IMR-90 (cell line): Measurements from ENCODE around the gene LONP1. TPM values are rescaled to one million over a fixed set of nuclear protein-coding genes. Genes with fewer than 3 reads are reported as not detected.

Experiments
- ATAC-seq: fragments of 200-7000 bp; cut with Tn5 transposase; 2 replicates; pipeline ENCODE4 v1.9.1; 2020; ENCODE audit warnings: low read depth, mild to moderate bottlenecking, moderate library complexity
- BruUV-seq: library from RNA; stranded (reverse); fragments of 400-500 nt; replicated peaks from 2 replicates; lab custom pipeline; 2021; lab: Mats Ljungman, UMichigan
- CTCF ChIA-PET: fragments of 300-600 bp; formaldehyde crosslinking; extraction: SDS; loops from one replicate; lab custom pipeline; 2021; ENCODE audit warnings: antibody characterized with exemption; lab: Yijun Ruan, JAX
- POLR2A ChIA-PET: fragments of 300-600 bp; sonication (Branson Sonifier 250); formaldehyde crosslinking; loops from one replicate; lab custom pipeline; 2022; ENCODE audit warnings: antibody characterized with exemption; ENCODE audit not compliant: unreplicated experiment; lab: Charles Lee
- DNase-seq: peaks from one replicate; pipeline ENCODE4 v3.0.0; 2013
- H2AFZ ChIP-seq: replicated peaks from 2 replicates; pipeline ENCODE3; 2013; ENCODE audit warnings: low read length, mild to moderate bottlenecking; ENCODE audit not compliant: poor library complexity
- H2AK5ac ChIP-seq: 2 replicates; pipeline ENCODE4 v1.6.1; 2013; ENCODE audit warnings: low read depth, low read length, inconsistent platforms
- H2AK9ac ChIP-seq: replicated peaks from 2 replicates; pipeline ENCODE3; 2013; ENCODE audit warnings: mild to moderate bottlenecking, low read depth, low read length, moderate library complexity; ENCODE audit not compliant: poor library complexity
- H2BK120ac ChIP-seq: 2 replicates; pipeline ENCODE4 v1.6.1; 2013; ENCODE audit warnings: low read depth, low read length, inconsistent platforms
- H2BK15ac ChIP-seq: 3 replicates; pipeline ENCODE4 v1.6.1; 2013; ENCODE audit warnings: low read depth, low read length, inconsistent platforms
- H2BK20ac ChIP-seq: 2 replicates; pipeline ENCODE4 v1.6.1; 2013; ENCODE audit warnings: low read depth, mild to moderate bottlenecking, inconsistent platforms, low read length, moderate library complexity
- H2BK5ac ChIP-seq: 2 replicates; pipeline ENCODE4 v1.6.1; 2013; ENCODE audit warnings: mild to moderate bottlenecking, low read depth, low read length, inconsistent platforms; ENCODE audit not compliant: poor library complexity, severe bottlenecking
- H3K14ac ChIP-seq: replicated peaks from 2 replicates; pipeline ENCODE4 v1.6.1; 2013; ENCODE audit warnings: low read depth, low read length, inconsistent platforms
- H3K18ac ChIP-seq: 2 replicates; pipeline ENCODE4 v1.6.1; 2013; ENCODE audit warnings: low read depth, low read length, control low read depth
- H3K23ac ChIP-seq: 2 replicates; pipeline ENCODE4 v1.6.1; 2013; ENCODE audit warnings: low read depth, low read length, inconsistent platforms
- H3K27ac ChIP-seq: 2 replicates; pipeline ENCODE4 v1.5.1; 2013; ENCODE audit warnings: mild to moderate bottlenecking, control low read depth, low read length; ENCODE audit not compliant: insufficient read depth
- H3K27me3 ChIP-seq: 2 replicates; pipeline ENCODE4 v1.6.1; 2013; ENCODE audit warnings: low read length; ENCODE audit not compliant: control insufficient read depth, insufficient read depth
- H3K36me3 ChIP-seq: 2 replicates; pipeline ENCODE4 v1.6.1; 2013; ENCODE audit warnings: low read length, mixed read lengths; ENCODE audit not compliant: control insufficient read depth, insufficient read depth
- H3K4ac ChIP-seq: 2 replicates; pipeline ENCODE4 v1.6.1; 2013; ENCODE audit warnings: low read depth, low read length, inconsistent platforms
- H3K4me1 ChIP-seq: 2 replicates; pipeline ENCODE4 v1.6.1; 2013; ENCODE audit warnings: low read length, mixed read lengths; ENCODE audit not compliant: control insufficient read depth, insufficient read depth
- H3K4me2 ChIP-seq: 2 replicates; pipeline ENCODE4 v1.6.1; 2013; ENCODE audit warnings: low read depth, mild to moderate bottlenecking, control low read depth, low read length, moderate library complexity
- H3K4me3 ChIP-seq: 2 replicates; pipeline ENCODE4 v1.5.1; 2013; ENCODE audit warnings: low read depth, mild to moderate bottlenecking, control low read depth, low read length, moderate library complexity; ENCODE audit not compliant: insufficient read depth
- H3K56ac ChIP-seq: 2 replicates; pipeline ENCODE4 v1.6.1; 2013; ENCODE audit warnings: low read length, inconsistent platforms; ENCODE audit not compliant: insufficient read depth; ENCODE audit errors: extremely low read depth
- H3K79me1 ChIP-seq, 2 experiments: 2 replicates each; pipeline ENCODE4 v1.6.1; 2013; ENCODE audit warnings: low read length in 2 of 2, inconsistent platforms in 1 of 2, low read depth in 1 of 2
- H3K9ac ChIP-seq: 2 replicates; pipeline ENCODE4 v1.6.1; 2013; ENCODE audit warnings: low read depth, low read length, control low read depth
- H3K9me1 ChIP-seq: 2 replicates; pipeline ENCODE4 v1.6.1; 2013; ENCODE audit warnings: low read length, inconsistent platforms; ENCODE audit not compliant: insufficient read depth
- H3K9me3 ChIP-seq: 2 replicates; pipeline ENCODE4 v1.6.1; 2013; ENCODE audit warnings: low read length; ENCODE audit not compliant: control insufficient read depth, insufficient read depth
- H4K20me1 ChIP-seq: 2 replicates; pipeline ENCODE4 v1.6.1; 2013; ENCODE audit warnings: low read length, inconsistent platforms; ENCODE audit not compliant: insufficient read depth
- H4K5ac ChIP-seq: 2 replicates; pipeline ENCODE4 v1.6.1; 2013; ENCODE audit warnings: mild to moderate bottlenecking, low read depth, low read length, control low read depth
- H4K8ac ChIP-seq, 2 experiments: 2 replicates each; pipeline ENCODE4 v1.6.1; 2013; ENCODE audit warnings: low read depth in 2 of 2, low read length in 2 of 2, control low read depth in 1 of 2, inconsistent platforms in 1 of 2
- H4K91ac ChIP-seq: 2 replicates; pipeline ENCODE4 v1.6.1; 2013; ENCODE audit warnings: low read depth, low read length, inconsistent platforms; ENCODE audit not compliant: insufficient read depth
- BHLHE40 ChIP-seq: fragments of 150-350 bp; IDR thresholded peaks from 2 replicates; pipeline ENCODE4 v1.6.1; 2016; ENCODE audit warnings: mild to moderate bottlenecking, low read depth, low read length
- CEBPB ChIP-seq: IDR thresholded peaks from 2 replicates; pipeline ENCODE4 v1.6.1; 2012; ENCODE audit warnings: low read depth, low read length, improper control_type of control experiment
- CHD1 ChIP-seq: IDR thresholded peaks from 2 replicates; pipeline ENCODE4 v1.6.1; 2012; ENCODE audit warnings: low read depth, low read length, improper control_type of control experiment
- FOS ChIP-seq: fragments of 150-350 bp; IDR thresholded peaks from 2 replicates; pipeline ENCODE4 v1.6.1; 2016; ENCODE audit warnings: low read depth, low read length
- MAFK ChIP-seq: IDR thresholded peaks from 2 replicates; pipeline ENCODE4 v1.6.1; 2012; ENCODE audit warnings: low read depth, low read length, improper control_type of control experiment
- MAZ ChIP-seq: IDR thresholded peaks from 2 replicates; pipeline ENCODE4 v1.6.1; 2012; ENCODE audit warnings: low read depth, mild to moderate bottlenecking, low read length, improper control_type of control experiment, moderate library complexity, borderline replicate concordance
- MXI1 ChIP-seq: IDR thresholded peaks from 2 replicates; pipeline ENCODE4 v1.6.1; 2012; ENCODE audit warnings: low read depth, mild to moderate bottlenecking, low read length, moderate library complexity, borderline replicate concordance
- NFE2L2 ChIP-seq: fragments of 150-350 bp; IDR thresholded peaks from 2 replicates; pipeline ENCODE4 v1.6.1; 2016; ENCODE audit warnings: low read depth, mild to moderate bottlenecking, low read length
- POLR2A ChIP-seq: IDR thresholded peaks from 2 replicates; pipeline ENCODE4 v1.6.1; 2012; ENCODE audit warnings: mild to moderate bottlenecking, low read depth, low read length
- RAD21 ChIP-seq: IDR thresholded peaks from 2 replicates; pipeline ENCODE4 v1.6.1; 2012; ENCODE audit warnings: low read length, improper control_type of control experiment
- RCOR1 ChIP-seq: IDR thresholded peaks from 2 replicates; pipeline ENCODE4 v1.6.1; 2012; ENCODE audit warnings: mild to moderate bottlenecking, low read length, improper control_type of control experiment; ENCODE audit not compliant: insufficient replicate concordance
- RFX5 ChIP-seq: IDR thresholded peaks from 2 replicates; pipeline ENCODE4 v1.8.0; 2012; ENCODE audit warnings: low read depth, mild to moderate bottlenecking, low read length, moderate library complexity
- SMC3 ChIP-seq: fragments of 150-350 bp; IDR thresholded peaks from 2 replicates; pipeline ENCODE4 v1.6.1; 2016; ENCODE audit warnings: low read depth, mild to moderate bottlenecking, antibody characterized with exemption, low read length, moderate library complexity
- WGBS, 2 experiments: methylation state at CpG; one replicate each; pipeline versions ENCODE4 v1.1.5 to v1.1.7; 2013; ENCODE audit warnings: missing lambda C conversion rate in 2 of 2; ENCODE audit not compliant: insufficient read length in 1 of 2; ENCODE audit errors: extremely low coverage in 2 of 2; 5-methylcytosine and 5-hydroxymethylcytosine counted together
- dilution Hi-C: fragments of 300-500 bp; cut with HindIII; formaldehyde crosslinking; loops from one replicate; pipeline ENCODE4 v1.14.3; 2018; ENCODE audit warnings: low sequenced_read_pairs; ENCODE audit not compliant: unreplicated experiment
- in situ Hi-C: fragments of 300-500 bp; cut with MboI; formaldehyde crosslinking; loops from 3 replicates; pipeline ENCODE4 v1.14.3; 2019; ENCODE audit warnings: low sequenced_read_pairs, inconsistent platforms, mixed read lengths
- intact Hi-C: fragments of 100-400 bp; cut with micrococcal nuclease; formaldehyde crosslinking; loops from 2 replicates; pipeline ENCODE4 v1.10.0; 2022
- polyA plus RNA-seq, 3 experiments: library from polyadenylated mRNA; depleted of rRNA; stranded (reverse); fragments of >200 nt; gene quantifications; 2 replicates each; pipeline ENCODE4 v1.2.3, GENCODE V29; 2012; ENCODE audit warnings: low replicate concordance in 1 of 3
- total RNA-seq: library from RNA; depleted of rRNA; stranded (reverse); fragments of >200 nt; gene quantifications from 2 replicates; pipeline ENCODE4 v1.2.3, GENCODE V29; 2012
- TF ChIP-seq, protein P1 (sequence below): fragments of 150-350 bp; IDR thresholded peaks from 2 replicates; pipeline ENCODE4 v1.6.1; 2016; ENCODE audit warnings: low read depth, mild to moderate bottlenecking, low read length, moderate library complexity, borderline replicate concordance
- TF ChIP-seq, protein P2 (sequence below): fragments of 150-350 bp; IDR thresholded peaks from 2 replicates; pipeline ENCODE4 v1.6.1; 2017; ENCODE audit warnings: mild to moderate bottlenecking, antibody characterized with exemption, low read length, low read depth
- TF ChIP-seq, protein P3 (sequence below): conservative IDR thresholded peaks from 2 replicates; pipeline ENCODE4 v1.5.1; 2012; ENCODE audit warnings: mild to moderate bottlenecking, low read depth, low read length, improper control_type of control experiment

LONP1 gene
- total and polyA plus RNA-seq, 2 of the 4 experiments (the other 2 are of a cell fraction), result 64.2 to 93.2 TPM

DNA sequence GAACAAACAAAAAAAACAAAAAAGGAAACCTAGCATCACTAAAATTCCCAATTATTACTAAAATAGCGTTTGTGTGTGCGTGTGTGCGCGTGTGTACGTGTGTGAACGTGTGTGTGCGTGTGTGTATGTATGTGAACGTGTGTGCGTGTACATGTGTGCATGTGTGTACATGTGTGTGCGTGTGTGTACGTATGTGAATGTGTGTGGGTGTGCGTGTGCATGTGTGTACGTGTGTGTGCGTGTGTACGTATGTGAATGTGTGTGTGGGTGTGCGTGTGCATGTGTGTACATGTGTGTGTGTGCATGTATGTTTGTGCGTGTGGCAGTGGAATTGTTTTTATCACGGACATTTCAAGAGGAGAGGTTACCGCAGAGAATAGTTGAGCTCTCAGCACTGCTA is 22.1 kb upstream of the LONP1 start:
- ATAC-seq (no peak), DNase-seq (no peak)
- no peaks in the 10 kb centered on the region for H3K36me3 ChIP-seq
- H3K27me3 ChIP-seq, result peaks cover 7% of the 10 kb centered on the region; the same call in 1 of the 2 replicates
- ChIA-PET POLR2A (no interaction called here), CTCF (no interaction called here)
- H3K23ac ChIP-seq, result no peak overlapping the region
- H2BK20ac ChIP-seq, result no peak overlapping the region
- no peak overlapping the region for H2BK120ac ChIP-seq
- no peak overlapping the region for H2AK5ac ChIP-seq
- dilution Hi-C loops, result no loop called here
- H3K4me3 ChIP-seq, result no peak overlapping the region
- intact Hi-C loops, result no loop called here
- no peak overlapping the region for H3K56ac ChIP-seq
- in situ Hi-C loops, result no loop called here
- H2BK15ac ChIP-seq, result no peak overlapping the region
- TF ChIP-seq RFX5, result no peak
- TF ChIP-seq CEBPB, result no peak
- TF ChIP-seq BHLHE40, result no peak
- TF ChIP-seq, protein P1, sequence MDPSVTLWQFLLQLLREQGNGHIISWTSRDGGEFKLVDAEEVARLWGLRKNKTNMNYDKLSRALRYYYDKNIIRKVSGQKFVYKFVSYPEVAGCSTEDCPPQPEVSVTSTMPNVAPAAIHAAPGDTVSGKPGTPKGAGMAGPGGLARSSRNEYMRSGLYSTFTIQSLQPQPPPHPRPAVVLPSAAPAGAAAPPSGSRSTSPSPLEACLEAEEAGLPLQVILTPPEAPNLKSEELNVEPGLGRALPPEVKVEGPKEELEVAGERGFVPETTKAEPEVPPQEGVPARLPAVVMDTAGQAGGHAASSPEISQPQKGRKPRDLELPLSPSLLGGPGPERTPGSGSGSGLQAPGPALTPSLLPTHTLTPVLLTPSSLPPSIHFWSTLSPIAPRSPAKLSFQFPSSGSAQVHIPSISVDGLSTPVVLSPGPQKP, result no peak
- TF ChIP-seq, protein P2, sequence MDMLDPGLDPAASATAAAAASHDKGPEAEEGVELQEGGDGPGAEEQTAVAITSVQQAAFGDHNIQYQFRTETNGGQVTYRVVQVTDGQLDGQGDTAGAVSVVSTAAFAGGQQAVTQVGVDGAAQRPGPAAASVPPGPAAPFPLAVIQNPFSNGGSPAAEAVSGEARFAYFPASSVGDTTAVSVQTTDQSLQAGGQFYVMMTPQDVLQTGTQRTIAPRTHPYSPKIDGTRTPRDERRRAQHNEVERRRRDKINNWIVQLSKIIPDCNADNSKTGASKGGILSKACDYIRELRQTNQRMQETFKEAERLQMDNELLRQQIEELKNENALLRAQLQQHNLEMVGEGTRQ, result no peak
- TF ChIP-seq MAFK, result no peak
- TF ChIP-seq RCOR1, result no peak
- no peak for TF ChIP-seq MAZ
- no peak for TF ChIP-seq POLR2A
- TF ChIP-seq, protein P3, sequence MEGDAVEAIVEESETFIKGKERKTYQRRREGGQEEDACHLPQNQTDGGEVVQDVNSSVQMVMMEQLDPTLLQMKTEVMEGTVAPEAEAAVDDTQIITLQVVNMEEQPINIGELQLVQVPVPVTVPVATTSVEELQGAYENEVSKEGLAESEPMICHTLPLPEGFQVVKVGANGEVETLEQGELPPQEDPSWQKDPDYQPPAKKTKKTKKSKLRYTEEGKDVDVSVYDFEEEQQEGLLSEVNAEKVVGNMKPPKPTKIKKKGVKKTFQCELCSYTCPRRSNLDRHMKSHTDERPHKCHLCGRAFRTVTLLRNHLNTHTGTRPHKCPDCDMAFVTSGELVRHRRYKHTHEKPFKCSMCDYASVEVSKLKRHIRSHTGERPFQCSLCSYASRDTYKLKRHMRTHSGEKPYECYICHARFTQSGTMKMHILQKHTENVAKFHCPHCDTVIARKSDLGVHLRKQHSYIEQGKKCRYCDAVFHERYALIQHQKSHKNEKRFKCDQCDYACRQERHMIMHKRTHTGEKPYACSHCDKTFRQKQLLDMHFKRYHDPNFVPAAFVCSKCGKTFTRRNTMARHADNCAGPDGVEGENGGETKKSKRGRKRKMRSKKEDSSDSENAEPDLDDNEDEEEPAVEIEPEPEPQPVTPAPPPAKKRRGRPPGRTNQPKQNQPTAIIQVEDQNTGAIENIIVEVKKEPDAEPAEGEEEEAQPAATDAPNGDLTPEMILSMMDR, result no peak
- TF ChIP-seq MXI1, result no peak
- no peak for TF ChIP-seq CHD1
- no peak for TF ChIP-seq RAD21
- TF ChIP-seq SMC3, result no peak
- no peak for TF ChIP-seq FOS
- no peak for TF ChIP-seq NFE2L2
- H3K4me1 ChIP-seq, result no peaks in the 10 kb centered on the region
- no peak overlapping the region for H2BK5ac ChIP-seq
- no peak overlapping the region for H4K5ac ChIP-seq
- no peak overlapping the region for H3K9ac ChIP-seq
- H3K27ac ChIP-seq, result no peak overlapping the region
- H2AFZ ChIP-seq, result no peak overlapping the region
- no peak overlapping the region for H3K4ac ChIP-seq
- 86 to 100% methylated on average over 5 to 16 of the region's 19 CpGs for WGBS, 2 experiments
- no peaks in the 10 kb centered on the region for H3K79me1 ChIP-seq
- H3K4me2 ChIP-seq, result no peak overlapping the region
- no peaks in the 10 kb centered on the region for H3K9me3 ChIP-seq
- H3K14ac ChIP-seq, result no peak overlapping the region
- no peak overlapping the region for H4K8ac ChIP-seq
- no TSS peak for BruUV-seq
- H2AK9ac ChIP-seq, result no peak overlapping the region
- H3K9me1 ChIP-seq, result peaks cover 3% of the 10 kb centered on the region; the same call in 1 of the 2 replicates
- H4K20me1 ChIP-seq, result no peaks in the 10 kb centered on the region
- H3K18ac ChIP-seq, result no peak overlapping the region
- no peak overlapping the region for H4K91ac ChIP-seq
